ENCODE data around the gene TMEM179B. TPM values are rescaled to one million over a fixed set of nuclear protein-coding genes. Genes with fewer than 3 reads are reported as not detected.

The TMEM179B gene
- total RNA-seq, 4 donors from 2014 or later, result 22.3 to 83.8 (median 34.2) TPM

DNA sequence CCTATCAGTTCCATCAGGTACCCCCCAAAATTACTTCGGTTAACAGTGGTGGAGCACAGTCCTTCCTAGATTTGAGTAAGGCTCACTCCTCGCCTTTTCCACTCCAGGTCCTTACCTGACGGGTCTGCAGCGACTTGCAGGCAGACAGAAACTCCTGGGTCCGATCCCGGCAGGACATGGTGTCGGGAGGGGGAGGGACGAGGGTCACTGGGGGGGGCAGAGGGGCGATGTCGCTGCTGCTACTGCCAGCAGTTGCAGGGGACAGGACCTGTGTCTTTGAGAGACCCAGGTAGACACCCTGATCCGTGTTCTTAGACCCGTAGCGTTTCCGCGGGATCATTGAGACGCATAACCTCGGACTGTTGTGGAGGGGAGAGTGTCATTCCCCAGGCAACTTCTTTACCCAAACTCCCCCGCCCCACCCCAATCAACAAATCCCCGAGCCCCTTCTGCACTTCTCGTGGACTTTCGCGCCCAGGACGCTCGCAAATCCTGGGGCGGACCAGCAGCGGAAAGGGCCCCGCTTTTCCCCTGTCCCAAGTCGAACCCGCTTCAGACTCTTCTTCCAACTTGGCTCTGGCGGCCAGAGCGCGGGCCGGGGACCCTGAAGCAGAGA, 43.8 kb downstream of the TMEM179B start:
- Histone ChIP-seq H3K27me3 (no peaks in the 10 kb centered on the region), H3K4me1 (peaks cover 0 to 25% of the 10 kb centered on the region in 2 donors), H3K27ac (peak overlapping the region; percentile 94 to 98), H3K36me3 (no peaks in the 10 kb centered on the region), H3K9me3 (no peaks in the 10 kb centered on the region), H3K4me3 (peak overlapping the region; percentile 89 to 96)
- intact Hi-C loops (cut with DNase I; ENCODE audit: low total_unique reads), result no loop called here
- no peak for TF ChIP-seq POLR2A (IDR thresholded peaks at IDR 0.05)
- TF ChIP-seq, protein P1, sequence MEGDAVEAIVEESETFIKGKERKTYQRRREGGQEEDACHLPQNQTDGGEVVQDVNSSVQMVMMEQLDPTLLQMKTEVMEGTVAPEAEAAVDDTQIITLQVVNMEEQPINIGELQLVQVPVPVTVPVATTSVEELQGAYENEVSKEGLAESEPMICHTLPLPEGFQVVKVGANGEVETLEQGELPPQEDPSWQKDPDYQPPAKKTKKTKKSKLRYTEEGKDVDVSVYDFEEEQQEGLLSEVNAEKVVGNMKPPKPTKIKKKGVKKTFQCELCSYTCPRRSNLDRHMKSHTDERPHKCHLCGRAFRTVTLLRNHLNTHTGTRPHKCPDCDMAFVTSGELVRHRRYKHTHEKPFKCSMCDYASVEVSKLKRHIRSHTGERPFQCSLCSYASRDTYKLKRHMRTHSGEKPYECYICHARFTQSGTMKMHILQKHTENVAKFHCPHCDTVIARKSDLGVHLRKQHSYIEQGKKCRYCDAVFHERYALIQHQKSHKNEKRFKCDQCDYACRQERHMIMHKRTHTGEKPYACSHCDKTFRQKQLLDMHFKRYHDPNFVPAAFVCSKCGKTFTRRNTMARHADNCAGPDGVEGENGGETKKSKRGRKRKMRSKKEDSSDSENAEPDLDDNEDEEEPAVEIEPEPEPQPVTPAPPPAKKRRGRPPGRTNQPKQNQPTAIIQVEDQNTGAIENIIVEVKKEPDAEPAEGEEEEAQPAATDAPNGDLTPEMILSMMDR (IDR thresholded peaks at IDR 0.05), result peak in 1 of 4 experiments; percentile 43
- DNase-seq, result no peak

DNA sequence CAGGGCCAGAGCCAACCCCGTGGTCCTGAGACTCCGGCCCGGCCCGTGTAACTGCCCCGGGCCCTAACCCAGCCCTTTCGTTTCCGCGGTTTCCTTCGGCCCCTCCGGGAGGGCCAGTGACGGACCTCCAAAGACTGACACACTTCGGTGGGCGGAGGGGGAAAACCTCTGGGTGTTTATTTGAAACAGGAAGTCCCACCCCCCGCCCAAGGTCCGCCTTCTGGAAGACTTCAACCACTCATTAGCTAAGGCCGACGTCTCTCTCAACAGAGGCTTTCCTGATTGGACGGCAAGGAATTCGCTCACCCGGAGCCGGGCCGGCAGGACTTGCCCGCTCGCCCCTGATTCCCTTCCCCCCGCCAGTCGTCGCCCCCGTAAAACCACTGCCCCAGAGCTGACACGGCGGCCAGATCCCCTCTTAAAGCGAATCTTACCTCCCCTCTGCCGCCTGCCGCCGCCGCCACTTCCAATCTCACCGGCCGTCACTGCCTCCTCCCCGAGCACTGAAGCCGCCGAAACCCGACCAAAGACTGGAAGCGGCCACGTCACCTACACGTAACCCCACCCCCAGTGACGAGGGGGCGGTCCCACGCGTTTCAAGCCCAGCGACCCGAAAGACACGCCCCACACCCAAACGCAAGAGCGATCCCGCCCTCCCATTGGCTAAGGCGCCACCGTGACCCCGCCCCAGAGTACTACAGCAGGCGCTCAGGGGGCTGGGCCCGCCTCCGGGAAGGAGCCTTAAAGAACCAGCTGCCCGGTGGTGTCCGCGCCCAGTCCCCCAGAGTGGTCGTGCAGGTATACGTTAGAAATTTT, 44.5 kb downstream of the TMEM179B start, which contains the start of gene STX5:
Gene STX5 (minus strand): TSS at position 532 of the 816 bp plus-strand sequence. CDS start 808 bp downstream, outside the sequence.
- no peaks in the 10 kb centered on the region for H3K36me3 ChIP-seq
- H3K9me3 ChIP-seq, result no peaks in the 10 kb centered on the region
- peak within 1 kb of the TSS; percentile 94 to 98 for H3K27ac ChIP-seq
- peak; percentile 78 to 87 for TF ChIP-seq POLR2A (IDR thresholded peaks at IDR 0.05)
- TF ChIP-seq, protein P1 (IDR thresholded peaks at IDR 0.05), result no peak
- intact Hi-C loops (cut with DNase I; ENCODE audit: low total_unique reads), result no loop called here
- H3K4me1 ChIP-seq, result peaks cover 0 to 25% of the 10 kb centered on the region in 2 donors
- no peaks in the 10 kb centered on the region for H3K27me3 ChIP-seq
- peak; percentile 100 for DNase-seq
- peak within 1 kb of the TSS; percentile 89 to 96 for H3K4me3 ChIP-seq

DNA sequence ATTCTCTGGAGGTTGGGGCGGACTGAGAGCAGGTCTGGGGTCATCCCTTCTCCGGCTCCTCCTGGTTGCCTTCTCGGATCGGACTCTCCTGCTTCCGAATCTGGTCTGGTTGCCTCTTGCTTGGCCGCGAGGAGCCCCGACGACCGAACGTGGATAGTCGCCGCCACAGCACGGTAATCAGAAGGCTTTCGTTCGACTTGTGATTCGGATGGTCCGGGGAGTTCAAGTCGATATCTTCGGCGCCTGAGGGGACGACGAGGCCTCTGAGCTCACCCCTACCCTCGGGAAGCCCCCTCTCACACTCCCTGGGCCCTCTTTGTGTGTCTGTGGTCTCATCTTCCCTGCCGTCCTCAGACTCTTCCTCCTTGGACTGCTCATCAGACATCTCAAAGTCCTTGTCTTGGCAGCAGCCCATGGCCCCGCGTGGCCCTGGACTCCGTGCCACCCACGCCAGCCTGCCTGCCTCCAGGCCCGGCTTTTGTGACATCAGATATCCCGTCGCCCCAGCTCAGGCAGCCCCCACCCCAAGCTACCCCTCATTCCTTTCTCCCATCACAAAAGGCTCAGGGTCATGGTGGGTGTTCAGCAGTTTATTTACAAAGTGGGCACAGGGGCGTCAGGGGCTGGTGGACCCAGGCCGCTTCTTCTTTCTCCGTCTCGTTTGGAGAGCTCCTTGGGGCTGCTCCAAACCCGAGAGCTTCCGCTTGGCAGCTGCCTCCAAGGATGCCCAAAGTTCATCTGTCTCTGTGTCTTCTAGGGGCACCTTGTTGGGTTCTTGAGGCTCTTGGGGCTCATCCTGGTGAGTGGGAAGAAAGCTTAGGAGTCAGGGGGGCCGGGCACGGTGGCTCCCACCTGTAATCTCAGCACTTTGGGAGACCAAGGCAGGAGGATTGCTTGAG, 45.4 kb downstream of the TMEM179B start, which contains the start of gene TEX54:
Gene TEX54 (minus strand): TSS at position 506 of the 899 bp plus-strand sequence.
- Histone ChIP-seq H3K27me3 (no peaks in the 10 kb centered on the region), H3K4me3 (peak within 1 kb of the TSS; percentile 89 to 96), H3K9me3 (no peaks in the 10 kb centered on the region), H3K4me1 (peaks cover 0 to 25% of the 10 kb centered on the region in 2 donors), H3K36me3 (no peaks in the 10 kb centered on the region), H3K27ac (peak within 1 kb of the TSS; percentile 94 to 98)
- TF ChIP-seq POLR2A (IDR thresholded peaks at IDR 0.05), result no peak
- TF ChIP-seq, protein P1 (IDR thresholded peaks at IDR 0.05), result no peak
- DNase-seq, result peak; percentile 37 to 44
- intact Hi-C loops (cut with DNase I; ENCODE audit: low total_unique reads), result no loop called here

DNA sequence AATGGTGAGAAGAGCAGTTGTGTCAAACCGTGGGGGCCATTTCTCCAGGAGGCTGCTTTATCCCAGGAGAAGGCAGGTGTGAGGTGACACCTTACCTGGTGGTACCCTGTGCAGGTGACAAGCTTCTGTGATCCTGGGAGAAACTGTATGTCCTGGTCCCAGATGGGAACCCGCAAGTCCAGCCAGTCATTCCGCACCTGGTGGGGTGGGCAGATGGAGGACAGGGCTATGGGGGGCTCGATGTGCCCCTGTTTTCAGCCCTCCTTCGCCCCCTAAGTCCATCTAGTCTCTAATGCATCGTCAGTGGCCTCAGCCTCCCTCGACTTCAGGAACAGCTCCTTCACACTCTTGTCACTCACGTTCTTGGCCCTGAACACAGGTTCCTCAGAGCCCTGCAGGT, 48.1 kb downstream of the TMEM179B start:
- Histone ChIP-seq H3K9me3 (no peaks in the 10 kb centered on the region), H3K4me1 (peaks cover 0 to 12% of the 10 kb centered on the region in 2 donors), H3K4me3 (no peak overlapping the region), H3K36me3 (no peaks in the 10 kb centered on the region), H3K27ac (no peak overlapping the region), H3K27me3 (no peaks in the 10 kb centered on the region)
- DNase-seq, result no peak
- intact Hi-C loops (cut with DNase I; ENCODE audit: low total_unique reads), result no loop called here
- TF ChIP-seq, protein P1 (IDR thresholded peaks at IDR 0.05), result no peak
- TF ChIP-seq POLR2A (IDR thresholded peaks at IDR 0.05), result no peak
